Measurements from ENCODE around the gene GCNT4. TPM values are rescaled to one million over a fixed set of nuclear protein-coding genes. Genes with fewer than 3 reads are reported as not detected.

Gene GCNT4
- total RNA-seq, 1 donor from 2014 or later: 1.9 TPM

GRCh38 chr5:75050415-75050814, 1.9 kb downstream of the GCNT4 start:
- DNase-seq (no peak), ATAC-seq (no peak)
- no peak overlapping the region for H3K27ac ChIP-seq
- H3K9me3 ChIP-seq: no peaks in the 10 kb centered on the region
- no peak overlapping the region for H3K4me3 ChIP-seq
- no peaks in the 10 kb centered on the region for H3K27me3 ChIP-seq (ENCODE audit: low read depth)
- intact Hi-C loops (cut with DNase I): no loop called here
- H3K4me1 ChIP-seq: peaks cover 32% of the 10 kb centered on the region
- peaks cover 4% of the 10 kb centered on the region for H3K36me3 ChIP-seq
- TF ChIP-seq, protein P1, sequence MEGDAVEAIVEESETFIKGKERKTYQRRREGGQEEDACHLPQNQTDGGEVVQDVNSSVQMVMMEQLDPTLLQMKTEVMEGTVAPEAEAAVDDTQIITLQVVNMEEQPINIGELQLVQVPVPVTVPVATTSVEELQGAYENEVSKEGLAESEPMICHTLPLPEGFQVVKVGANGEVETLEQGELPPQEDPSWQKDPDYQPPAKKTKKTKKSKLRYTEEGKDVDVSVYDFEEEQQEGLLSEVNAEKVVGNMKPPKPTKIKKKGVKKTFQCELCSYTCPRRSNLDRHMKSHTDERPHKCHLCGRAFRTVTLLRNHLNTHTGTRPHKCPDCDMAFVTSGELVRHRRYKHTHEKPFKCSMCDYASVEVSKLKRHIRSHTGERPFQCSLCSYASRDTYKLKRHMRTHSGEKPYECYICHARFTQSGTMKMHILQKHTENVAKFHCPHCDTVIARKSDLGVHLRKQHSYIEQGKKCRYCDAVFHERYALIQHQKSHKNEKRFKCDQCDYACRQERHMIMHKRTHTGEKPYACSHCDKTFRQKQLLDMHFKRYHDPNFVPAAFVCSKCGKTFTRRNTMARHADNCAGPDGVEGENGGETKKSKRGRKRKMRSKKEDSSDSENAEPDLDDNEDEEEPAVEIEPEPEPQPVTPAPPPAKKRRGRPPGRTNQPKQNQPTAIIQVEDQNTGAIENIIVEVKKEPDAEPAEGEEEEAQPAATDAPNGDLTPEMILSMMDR (IDR thresholded peaks at IDR 0.05): no peak

DNA sequence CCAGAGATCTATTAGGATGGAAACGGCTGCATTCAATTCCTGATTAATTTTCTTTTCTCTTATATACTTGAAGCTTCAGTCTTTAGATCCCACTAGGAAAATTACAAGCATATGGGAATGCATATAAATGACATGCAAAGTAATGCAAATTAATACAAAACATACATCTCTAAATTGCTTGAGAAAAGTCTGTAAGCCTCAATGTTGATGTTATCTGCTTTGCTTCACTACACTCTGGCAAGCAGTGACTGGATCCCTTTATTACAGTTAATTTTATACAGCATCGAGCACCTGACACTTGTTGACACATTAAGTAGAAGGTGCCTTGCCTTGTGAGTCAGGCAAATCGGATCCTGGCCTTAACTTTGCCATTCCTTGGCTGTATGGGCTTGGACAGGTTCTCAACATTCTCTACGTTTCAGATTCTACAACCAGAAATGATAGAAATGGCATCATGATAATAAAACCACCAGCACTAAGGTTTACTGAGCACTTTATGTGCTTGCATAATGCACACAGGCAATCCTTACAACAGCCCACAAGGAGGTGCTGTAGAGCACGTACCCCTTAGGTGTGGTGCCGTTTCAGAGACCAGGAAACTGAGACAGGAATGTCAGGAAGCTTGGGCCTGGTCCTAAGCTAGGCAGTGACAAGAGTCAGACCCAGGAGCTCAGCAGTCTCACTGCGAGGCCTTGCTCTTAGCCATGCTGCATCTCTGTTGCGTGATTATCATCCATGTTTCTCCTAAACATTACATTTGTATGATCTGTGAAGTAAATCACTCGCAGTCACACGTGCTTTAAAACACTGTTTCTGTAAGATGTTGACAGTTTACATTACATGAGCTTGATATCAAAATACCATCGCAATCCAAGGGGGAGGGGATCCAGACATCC, 2.7 kb downstream of the GCNT4 start:
- intact Hi-C loops (cut with DNase I): no loop called here
- peaks cover 4% of the 10 kb centered on the region for H3K36me3 ChIP-seq
- H3K4me3 ChIP-seq: no peak overlapping the region
- H3K4me1 ChIP-seq: peaks cover 31% of the 10 kb centered on the region
- DNase-seq (peak; percentile 51), ATAC-seq (peak; percentile 39 to 51)
- H3K27ac ChIP-seq: no peak overlapping the region
- H3K27me3 ChIP-seq (ENCODE audit: low read depth): no peaks in the 10 kb centered on the region
- TF ChIP-seq, protein P1 (IDR thresholded peaks at IDR 0.05): peak; percentile 76
- no peaks in the 10 kb centered on the region for H3K9me3 ChIP-seq

- no peak for DNase-seq
- peaks cover 24% of the 10 kb centered on the region for H3K4me1 ChIP-seq
- no peaks in the 10 kb centered on the region for H3K27me3 ChIP-seq (ENCODE audit: low read depth)
- H3K27ac ChIP-seq: no peak overlapping the region
- H3K9me3 ChIP-seq: no peaks in the 10 kb centered on the region
- H3K36me3 ChIP-seq: peaks cover 4% of the 10 kb centered on the region
- no peak overlapping the region for H3K4me3 ChIP-seq
- ATAC-seq: no peak
- intact Hi-C loops (cut with DNase I): no loop called here
- TF ChIP-seq, protein P1 (IDR thresholded peaks at IDR 0.05): no peak
These were observed 3.9 kb downstream of the GCNT4 start for GRCh38 chr5:75048457-75048953.

- DNase-seq (no peak), ATAC-seq (no peak)
- Histone ChIP-seq H3K36me3 (peaks cover 4% of the 10 kb centered on the region), H3K27ac (no peak overlapping the region), H3K4me3 (no peak overlapping the region), H3K27me3 (ENCODE audit: low read depth) (no peaks in the 10 kb centered on the region), H3K4me1 (peaks cover 23% of the 10 kb centered on the region), H3K9me3 (no peaks in the 10 kb centered on the region)
- intact Hi-C loops (cut with DNase I): no loop called here
- TF ChIP-seq, protein P1 (IDR thresholded peaks at IDR 0.05): no peak
These were observed 5.0 kb downstream of the GCNT4 start for GRCh38 chr5:75047356-75047755.

GRCh38 chr5:75046366-75047142, 5.8 kb downstream of the GCNT4 start:
- DNase-seq (no peak), ATAC-seq (no peak)
- peaks cover 4% of the 10 kb centered on the region for H3K36me3 ChIP-seq
- H3K27ac ChIP-seq: no peak overlapping the region
- no peaks in the 10 kb centered on the region for H3K27me3 ChIP-seq (ENCODE audit: low read depth)
- intact Hi-C loops (cut with DNase I): no loop called here
- H3K4me1 ChIP-seq: peaks cover 15% of the 10 kb centered on the region
- H3K4me3 ChIP-seq: no peak overlapping the region
- no peaks in the 10 kb centered on the region for H3K9me3 ChIP-seq
- TF ChIP-seq, protein P1 (IDR thresholded peaks at IDR 0.05): no peak

Measured in lower lobe of right lung (tissue), 2 donors.